ENCODE results near the gene S100B.
"Not testable (repeated sequence)": the region's sequence is repeated elsewhere in the genome, so short reads cannot be mapped to it uniquely, and the experiment has no call there.

DNA sequence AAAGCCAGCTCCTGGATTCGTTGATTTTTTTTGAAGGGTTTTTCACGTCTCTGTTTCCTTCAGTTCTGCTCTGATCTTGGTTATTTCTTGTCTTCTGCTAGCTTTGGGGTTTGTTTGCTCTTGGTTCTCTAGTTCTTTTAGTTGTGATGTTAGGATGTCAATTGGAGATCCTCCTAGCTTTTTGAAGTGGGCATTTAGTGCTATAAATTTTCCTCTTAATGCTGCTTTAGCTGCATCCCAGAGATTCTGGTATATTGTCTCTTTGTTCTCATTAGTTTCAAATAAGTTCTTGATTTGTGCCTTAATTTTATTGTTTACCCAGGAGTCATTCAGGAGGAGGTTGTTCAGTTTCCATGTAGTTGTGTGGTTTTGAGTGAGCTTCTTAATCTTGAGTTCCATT is 25.5 kb downstream of the S100B start:
- TF ChIP-seq CTCF, POLR2A (IDR thresholded peaks at IDR 0.05): not testable (repeated sequence)
